ENCODE measurements around the gene ZNF716. TPM values are rescaled to one million over a fixed set of nuclear protein-coding genes. Genes with fewer than 3 reads are reported as not detected.
"Not testable (repeated sequence)": the region's sequence is repeated elsewhere in the genome, so short reads cannot be mapped to it uniquely, and the experiment has no call there.

ZNF716 gene
- not detected for polyA plus RNA-seq (2013, experiment 1 of 2)
- polyA plus RNA-seq (2013, experiment 2 of 2), result not detected

DNA sequence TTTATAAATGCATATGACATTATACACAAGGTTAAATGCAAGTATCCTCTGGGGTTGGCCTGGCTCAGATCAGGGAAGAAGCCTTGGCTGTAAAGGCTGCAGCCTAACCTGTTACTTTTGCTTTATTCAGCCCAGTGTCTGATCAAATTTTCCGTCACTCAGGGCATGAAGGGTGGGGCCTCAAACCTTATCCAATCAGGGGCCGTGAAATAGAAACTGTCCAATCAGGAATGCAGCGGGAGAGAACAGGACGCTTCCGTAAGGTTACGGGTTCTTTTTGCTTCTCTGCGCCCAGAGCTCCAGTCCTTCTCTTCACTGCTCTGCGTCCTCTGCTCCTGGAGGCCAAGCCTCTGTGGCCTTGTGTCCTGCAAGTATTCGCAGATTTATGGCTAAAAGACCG lies at the start of gene ZNF716:
Gene ZNF716, plus strand, starts transcription at position 274 of the 400 bp plus-strand sequence. Its CDS starts 112 bp downstream, at position 386.
- no peaks in the 10 kb centered on the region for H3K27me3 ChIP-seq (ENCODE audit: insufficient read depth, low read length, poor library complexity)
- no peaks in the 10 kb centered on the region for H3K36me3 ChIP-seq (ENCODE audit: control insufficient read depth, insufficient read depth, low read length)
- H3K4me2 ChIP-seq (ENCODE audit: low read length), result no peak within 1 kb of the TSS
- no peak within 1 kb of the TSS for H3K4me3 ChIP-seq (ENCODE audit: low read length)
- H2BK15ac ChIP-seq (replicated peaks; ENCODE audit: low read depth), result no peak within 1 kb of the TSS
- H3K23ac ChIP-seq (ENCODE audit: low read length), result no peak within 1 kb of the TSS
- H3K79me2 ChIP-seq (ENCODE audit: control insufficient read depth, insufficient read depth, low read length), result no peaks in the 10 kb centered on the region
- H2BK120ac ChIP-seq (ENCODE audit: low read depth, low read length), result no peak within 1 kb of the TSS
- no peak within 1 kb of the TSS for H2BK5ac ChIP-seq (ENCODE audit: low read length)
- no peak within 1 kb of the TSS for H3K18ac ChIP-seq (ENCODE audit: low read length)
- H2AK5ac ChIP-seq (ENCODE audit: low read length), result no peak within 1 kb of the TSS
- no peak within 1 kb of the TSS for H3K9ac ChIP-seq (ENCODE audit: low read length)
- no peak within 1 kb of the TSS for H3K56ac ChIP-seq (ENCODE audit: low read length)
- no peak within 1 kb of the TSS for H3K27ac ChIP-seq (ENCODE audit: low read depth, low read length)
- no peaks in the 10 kb centered on the region for H3K4me1 ChIP-seq (ENCODE audit: control insufficient read depth, low read depth, low read length)
- no peak within 1 kb of the TSS for H3K4ac ChIP-seq (ENCODE audit: low read depth, low read length)
- no peaks in the 10 kb centered on the region for H3K79me1 ChIP-seq (ENCODE audit: low read length)
- no peak for DNase-seq
- no peak within 1 kb of the TSS for H4K8ac ChIP-seq (ENCODE audit: low read depth, low read length)
- no peak within 1 kb of the TSS for H4K5ac ChIP-seq (ENCODE audit: low read length)
- no CpG with 5 or more reads among the region's 10 CpGs for WGBS (ENCODE audit: extremely low coverage, insufficient coverage, low lambda C conversion rate)

DNA sequence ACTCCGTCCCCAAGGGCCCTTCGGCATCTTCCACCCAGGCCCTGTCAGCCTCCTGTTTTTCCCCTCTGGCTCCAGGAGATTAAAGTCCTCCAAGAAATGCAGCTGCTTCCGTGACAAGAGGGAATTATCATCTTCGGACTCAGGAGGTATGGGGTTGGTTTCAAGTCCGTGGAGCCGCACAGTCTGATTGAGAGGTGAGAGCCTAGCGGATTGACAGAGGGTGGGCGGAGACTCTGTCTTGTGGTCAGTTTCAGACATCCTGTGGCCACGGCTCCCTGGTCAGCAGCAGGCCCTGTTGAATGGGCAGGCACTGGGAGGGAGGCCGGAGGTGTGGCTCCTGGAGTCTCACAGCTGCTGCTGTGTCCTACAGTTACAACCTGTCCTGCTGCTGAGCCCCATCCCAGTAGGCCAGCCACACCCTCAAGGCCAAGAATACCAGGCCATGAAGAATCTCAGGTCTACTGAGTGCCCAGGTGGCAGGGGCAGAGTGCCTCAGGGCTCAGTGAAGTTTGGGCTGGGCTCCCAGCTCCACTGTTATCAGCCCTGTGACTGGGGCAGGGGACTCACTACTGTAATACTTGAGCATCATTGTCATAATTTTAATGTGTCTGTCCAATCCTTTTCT lies 49.3 kb upstream of the ZNF716 start:
- Histone ChIP-seq H3K27ac (ENCODE audit: low read depth, low read length) (no peak overlapping the region), H3K23ac (ENCODE audit: low read length) (no peak overlapping the region), H4K5ac (ENCODE audit: low read length) (no peak overlapping the region), H3K4me1 (ENCODE audit: control insufficient read depth, low read depth, low read length) (no peaks in the 10 kb centered on the region), H2BK120ac (ENCODE audit: low read depth, low read length) (no peak overlapping the region), H3K4me2 (ENCODE audit: low read length) (no peak overlapping the region), H3K79me1 (ENCODE audit: low read length) (no peaks in the 10 kb centered on the region), H3K18ac (ENCODE audit: low read length) (no peak overlapping the region), H3K9ac (ENCODE audit: low read length) (no peak overlapping the region), H2BK15ac (replicated peaks; ENCODE audit: low read depth) (no peak overlapping the region), H3K4me3 (ENCODE audit: low read length) (no peak overlapping the region), H3K4ac (ENCODE audit: low read depth, low read length) (no peak overlapping the region), H4K8ac (ENCODE audit: low read depth, low read length) (no peak overlapping the region), H3K36me3 (ENCODE audit: control insufficient read depth, insufficient read depth, low read length) (no peaks in the 10 kb centered on the region), H2AK5ac (ENCODE audit: low read length) (no peak overlapping the region), H2BK5ac (ENCODE audit: low read length) (no peak overlapping the region), H3K79me2 (ENCODE audit: control insufficient read depth, insufficient read depth, low read length) (no peaks in the 10 kb centered on the region), H3K56ac (ENCODE audit: low read length) (no peak overlapping the region), H3K27me3 (ENCODE audit: insufficient read depth, low read length, poor library complexity) (no peaks in the 10 kb centered on the region)
- DNase-seq, result no peak
- no CpG with 5 or more reads among the region's 10 CpGs for WGBS (ENCODE audit: extremely low coverage, insufficient coverage, low lambda C conversion rate)

DNA sequence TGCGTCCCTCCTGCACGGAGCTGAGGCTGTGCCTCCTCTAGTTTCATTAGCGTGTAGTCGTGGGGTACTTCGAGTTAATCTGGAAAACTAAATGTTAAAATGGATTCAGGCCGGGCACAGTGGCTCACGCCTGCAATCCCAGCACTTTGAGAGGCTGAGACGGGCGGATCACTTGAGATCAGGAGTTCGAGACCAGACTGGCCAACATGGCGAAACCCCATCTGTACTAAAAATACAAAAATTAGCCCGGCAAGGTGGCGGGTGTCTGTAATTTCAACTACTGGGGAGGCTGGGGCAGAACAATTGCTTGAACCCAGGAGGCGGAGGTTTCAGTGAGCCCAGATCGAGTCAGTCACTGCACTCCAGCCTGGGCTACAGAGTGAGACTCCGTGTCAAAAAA lies 46.9 kb upstream of the ZNF716 start:
- not testable (repeated sequence) for H3K56ac ChIP-seq (ENCODE audit: low read length); H3K18ac ChIP-seq (ENCODE audit: low read length); H2BK15ac ChIP-seq (replicated peaks; ENCODE audit: low read depth); H4K8ac ChIP-seq (ENCODE audit: low read depth, low read length); H3K4ac ChIP-seq (ENCODE audit: low read depth, low read length); DNase-seq; H3K27me3 ChIP-seq (ENCODE audit: insufficient read depth, low read length, poor library complexity); H2BK5ac ChIP-seq (ENCODE audit: low read length); H3K27ac ChIP-seq (ENCODE audit: low read depth, low read length); H3K79me1 ChIP-seq (ENCODE audit: low read length); H3K4me2 ChIP-seq (ENCODE audit: low read length); H3K4me1 ChIP-seq (ENCODE audit: control insufficient read depth, low read depth, low read length); H3K23ac ChIP-seq (ENCODE audit: low read length); H3K9ac ChIP-seq (ENCODE audit: low read length); H3K36me3 ChIP-seq (ENCODE audit: control insufficient read depth, insufficient read depth, low read length); H2AK5ac ChIP-seq (ENCODE audit: low read length); H4K5ac ChIP-seq (ENCODE audit: low read length); H2BK120ac ChIP-seq (ENCODE audit: low read depth, low read length); H3K4me3 ChIP-seq (ENCODE audit: low read length); H3K79me2 ChIP-seq (ENCODE audit: control insufficient read depth, insufficient read depth, low read length)
- no CpG with 5 or more reads among the region's 16 CpGs for WGBS (ENCODE audit: extremely low coverage, insufficient coverage, low lambda C conversion rate)

DNA sequence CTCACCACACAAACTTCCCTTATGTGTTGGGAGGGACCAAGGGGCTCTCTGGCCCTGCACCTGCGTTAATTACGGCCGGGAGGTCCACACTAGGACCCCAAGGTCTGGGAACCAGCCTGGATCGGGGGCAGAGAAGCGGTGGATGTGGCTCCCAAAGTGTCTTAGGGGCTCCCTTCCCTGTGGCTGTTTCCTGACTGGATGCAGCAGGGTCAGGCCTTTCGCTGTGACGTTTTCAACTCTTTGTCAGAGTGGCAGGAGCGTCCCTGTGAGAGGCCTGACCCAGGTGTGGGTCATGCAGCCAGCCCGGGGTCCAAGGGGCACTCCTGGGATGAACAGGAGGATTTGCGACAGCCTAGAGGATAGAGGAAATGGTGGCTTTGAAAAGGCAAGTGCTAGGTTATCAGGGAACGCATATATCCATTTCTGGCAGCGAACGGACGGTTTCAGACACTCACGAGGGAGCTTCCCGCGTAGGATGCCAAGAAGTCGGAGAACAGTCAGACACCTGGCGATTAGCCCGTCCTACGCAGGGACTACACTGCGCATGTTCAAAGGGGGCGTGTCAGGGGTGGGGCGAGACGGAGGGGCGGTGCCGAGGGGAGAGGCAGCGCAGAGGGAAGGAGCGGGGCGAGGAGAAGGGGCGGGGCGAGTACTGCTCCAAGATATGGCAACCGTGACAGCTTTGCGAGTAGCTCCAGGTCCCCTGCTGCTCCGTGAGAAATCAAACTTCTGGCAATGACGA lies 46.2 kb upstream of the ZNF716 start:
- Histone ChIP-seq H3K4me1 (ENCODE audit: control insufficient read depth, low read depth, low read length) (no peaks in the 10 kb centered on the region), H3K4me3 (ENCODE audit: low read length) (no peak overlapping the region), H4K8ac (ENCODE audit: low read depth, low read length) (no peak overlapping the region), H2BK120ac (ENCODE audit: low read depth, low read length) (no peak overlapping the region), H2BK5ac (ENCODE audit: low read length) (no peak overlapping the region), H3K4me2 (ENCODE audit: low read length) (no peak overlapping the region), H4K5ac (ENCODE audit: low read length) (no peak overlapping the region), H3K18ac (ENCODE audit: low read length) (no peak overlapping the region), H2BK15ac (replicated peaks; ENCODE audit: low read depth) (no peak overlapping the region), H3K79me2 (ENCODE audit: control insufficient read depth, insufficient read depth, low read length) (no peaks in the 10 kb centered on the region), H3K36me3 (ENCODE audit: control insufficient read depth, insufficient read depth, low read length) (no peaks in the 10 kb centered on the region), H3K27me3 (ENCODE audit: insufficient read depth, low read length, poor library complexity) (no peaks in the 10 kb centered on the region), H3K79me1 (ENCODE audit: low read length) (no peaks in the 10 kb centered on the region), H3K4ac (ENCODE audit: low read depth, low read length) (no peak overlapping the region), H3K9ac (ENCODE audit: low read length) (no peak overlapping the region), H3K27ac (ENCODE audit: low read depth, low read length) (no peak overlapping the region), H3K56ac (ENCODE audit: low read length) (no peak overlapping the region), H3K23ac (ENCODE audit: low read length) (no peak overlapping the region), H2AK5ac (ENCODE audit: low read length) (no peak overlapping the region)
- DNase-seq, result no peak
- WGBS (ENCODE audit: extremely low coverage, insufficient coverage, low lambda C conversion rate), result no CpG with 5 or more reads among the region's 36 CpGs

DNA sequence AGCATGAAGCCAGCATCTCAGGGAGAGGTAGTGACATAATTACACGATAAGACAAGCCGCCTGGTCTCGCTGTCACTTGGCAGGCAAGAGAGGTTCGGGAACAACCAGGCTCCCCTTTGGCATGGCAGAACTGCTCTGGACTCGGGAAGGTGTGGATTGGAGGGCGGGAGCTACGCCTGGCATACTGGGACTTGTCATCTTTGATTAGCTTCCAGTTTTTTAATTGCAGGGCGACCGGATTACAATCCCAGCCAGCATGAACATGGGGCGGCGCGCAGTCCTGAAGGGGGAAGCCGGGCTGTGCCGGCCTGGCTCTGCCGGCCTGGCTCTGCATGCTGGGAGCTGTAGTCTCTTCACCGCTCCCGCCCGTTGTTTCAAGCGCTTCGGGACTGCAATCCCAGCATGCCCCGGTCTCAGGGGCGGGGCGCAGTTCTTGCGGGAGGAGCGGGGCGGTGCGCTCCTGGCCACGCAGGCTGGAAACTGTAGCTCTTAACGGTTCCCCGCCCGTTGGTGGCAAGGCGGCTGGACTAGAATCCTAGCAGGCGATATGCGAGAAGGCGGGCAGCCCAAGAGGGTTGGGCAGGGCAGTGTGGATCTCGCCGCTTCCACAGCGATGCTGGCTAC lies 45.5 kb upstream of the ZNF716 start:
- H3K4ac ChIP-seq (ENCODE audit: low read depth, low read length), result no peak overlapping the region
- H2BK5ac ChIP-seq (ENCODE audit: low read length), result no peak overlapping the region
- H3K56ac ChIP-seq (ENCODE audit: low read length), result no peak overlapping the region
- H3K27ac ChIP-seq (ENCODE audit: low read depth, low read length), result no peak overlapping the region
- DNase-seq, result no peak
- H2BK15ac ChIP-seq (replicated peaks; ENCODE audit: low read depth), result no peak overlapping the region
- H3K79me1 ChIP-seq (ENCODE audit: low read length), result no peaks in the 10 kb centered on the region
- H4K8ac ChIP-seq (ENCODE audit: low read depth, low read length), result no peak overlapping the region
- no CpG with 5 or more reads among the region's 38 CpGs for WGBS (ENCODE audit: extremely low coverage, insufficient coverage, low lambda C conversion rate)
- H3K9ac ChIP-seq (ENCODE audit: low read length), result no peak overlapping the region
- H3K4me1 ChIP-seq (ENCODE audit: control insufficient read depth, low read depth, low read length), result no peaks in the 10 kb centered on the region
- no peak overlapping the region for H3K4me2 ChIP-seq (ENCODE audit: low read length)
- H2BK120ac ChIP-seq (ENCODE audit: low read depth, low read length), result no peak overlapping the region
- no peak overlapping the region for H3K23ac ChIP-seq (ENCODE audit: low read length)
- no peak overlapping the region for H3K4me3 ChIP-seq (ENCODE audit: low read length)
- no peaks in the 10 kb centered on the region for H3K36me3 ChIP-seq (ENCODE audit: control insufficient read depth, insufficient read depth, low read length)
- no peak overlapping the region for H3K18ac ChIP-seq (ENCODE audit: low read length)
- H4K5ac ChIP-seq (ENCODE audit: low read length), result no peak overlapping the region
- H2AK5ac ChIP-seq (ENCODE audit: low read length), result no peak overlapping the region
- H3K79me2 ChIP-seq (ENCODE audit: control insufficient read depth, insufficient read depth, low read length), result no peaks in the 10 kb centered on the region
- no peaks in the 10 kb centered on the region for H3K27me3 ChIP-seq (ENCODE audit: insufficient read depth, low read length, poor library complexity)
